H1 (cell line): Measurements from ENCODE around the gene JAG1. TPM values are rescaled to one million over a fixed set of nuclear protein-coding genes. Genes with fewer than 3 reads are reported as not detected.

ENCODE experiments used
- SIRT6 ChIP-seq: IDR thresholded peaks from one replicate; pipeline ENCODE4 v1.7.1; 2012; ENCODE audit warnings: low read length, inconsistent platforms
- polyA plus RNA-seq, 7 experiments: library from polyadenylated mRNA; depleted of rRNA in 3 of 7; stranded (reverse) in 5 of 7; unstranded in 2 of 7; fragments of >200 nt in 5 of 7; fragments of 200-250 nt in 2 of 7; gene quantifications; 1 replicate in 5 of 7; 2 replicates in 1 of 7; 4 replicates in 1 of 7; pipeline versions ENCODE4 v1.2.1 to v1.2.3, GENCODE V29; 2011 to 2013; ENCODE audit warnings: missing spikeins in 2 of 7, mixed read lengths in 2 of 7
- total RNA-seq: library from RNA; stranded (reverse); fragmentation: NEBNext Ultra II Directional; extraction: Animal tissue kit (Norgen Biotek cat#: 25700); gene quantifications from 2 replicates; pipeline ENCODE4 v1.2.1, GENCODE V29; 2021
- TF ChIP-seq, protein P1 (sequence below): fragments of 300-600 bp; sonication (generic); IDR thresholded peaks from 2 replicates; pipeline ENCODE4 v1.7.1; 2012; ENCODE audit warnings: low read length, moderate library complexity, mild to moderate bottlenecking, inconsistent platforms; ENCODE audit not compliant: insufficient replicate concordance
- TF ChIP-seq, protein P2 (sequence below): IDR thresholded peaks from 2 replicates; pipeline ENCODE4 v1.6.1; 2011; ENCODE audit warnings: low read length, improper control_type of control experiment

JAG1 gene
- total and polyA plus RNA-seq, 2 of the 8 experiments (the other 6 are each of a cell fraction or from before 2014, with no cell fraction given): 13.5 to 27.3 TPM

GRCh38 chr20:10632721-10633509, 40.9 kb downstream of the JAG1 start (continued):
- TF ChIP-seq, protein P1, sequence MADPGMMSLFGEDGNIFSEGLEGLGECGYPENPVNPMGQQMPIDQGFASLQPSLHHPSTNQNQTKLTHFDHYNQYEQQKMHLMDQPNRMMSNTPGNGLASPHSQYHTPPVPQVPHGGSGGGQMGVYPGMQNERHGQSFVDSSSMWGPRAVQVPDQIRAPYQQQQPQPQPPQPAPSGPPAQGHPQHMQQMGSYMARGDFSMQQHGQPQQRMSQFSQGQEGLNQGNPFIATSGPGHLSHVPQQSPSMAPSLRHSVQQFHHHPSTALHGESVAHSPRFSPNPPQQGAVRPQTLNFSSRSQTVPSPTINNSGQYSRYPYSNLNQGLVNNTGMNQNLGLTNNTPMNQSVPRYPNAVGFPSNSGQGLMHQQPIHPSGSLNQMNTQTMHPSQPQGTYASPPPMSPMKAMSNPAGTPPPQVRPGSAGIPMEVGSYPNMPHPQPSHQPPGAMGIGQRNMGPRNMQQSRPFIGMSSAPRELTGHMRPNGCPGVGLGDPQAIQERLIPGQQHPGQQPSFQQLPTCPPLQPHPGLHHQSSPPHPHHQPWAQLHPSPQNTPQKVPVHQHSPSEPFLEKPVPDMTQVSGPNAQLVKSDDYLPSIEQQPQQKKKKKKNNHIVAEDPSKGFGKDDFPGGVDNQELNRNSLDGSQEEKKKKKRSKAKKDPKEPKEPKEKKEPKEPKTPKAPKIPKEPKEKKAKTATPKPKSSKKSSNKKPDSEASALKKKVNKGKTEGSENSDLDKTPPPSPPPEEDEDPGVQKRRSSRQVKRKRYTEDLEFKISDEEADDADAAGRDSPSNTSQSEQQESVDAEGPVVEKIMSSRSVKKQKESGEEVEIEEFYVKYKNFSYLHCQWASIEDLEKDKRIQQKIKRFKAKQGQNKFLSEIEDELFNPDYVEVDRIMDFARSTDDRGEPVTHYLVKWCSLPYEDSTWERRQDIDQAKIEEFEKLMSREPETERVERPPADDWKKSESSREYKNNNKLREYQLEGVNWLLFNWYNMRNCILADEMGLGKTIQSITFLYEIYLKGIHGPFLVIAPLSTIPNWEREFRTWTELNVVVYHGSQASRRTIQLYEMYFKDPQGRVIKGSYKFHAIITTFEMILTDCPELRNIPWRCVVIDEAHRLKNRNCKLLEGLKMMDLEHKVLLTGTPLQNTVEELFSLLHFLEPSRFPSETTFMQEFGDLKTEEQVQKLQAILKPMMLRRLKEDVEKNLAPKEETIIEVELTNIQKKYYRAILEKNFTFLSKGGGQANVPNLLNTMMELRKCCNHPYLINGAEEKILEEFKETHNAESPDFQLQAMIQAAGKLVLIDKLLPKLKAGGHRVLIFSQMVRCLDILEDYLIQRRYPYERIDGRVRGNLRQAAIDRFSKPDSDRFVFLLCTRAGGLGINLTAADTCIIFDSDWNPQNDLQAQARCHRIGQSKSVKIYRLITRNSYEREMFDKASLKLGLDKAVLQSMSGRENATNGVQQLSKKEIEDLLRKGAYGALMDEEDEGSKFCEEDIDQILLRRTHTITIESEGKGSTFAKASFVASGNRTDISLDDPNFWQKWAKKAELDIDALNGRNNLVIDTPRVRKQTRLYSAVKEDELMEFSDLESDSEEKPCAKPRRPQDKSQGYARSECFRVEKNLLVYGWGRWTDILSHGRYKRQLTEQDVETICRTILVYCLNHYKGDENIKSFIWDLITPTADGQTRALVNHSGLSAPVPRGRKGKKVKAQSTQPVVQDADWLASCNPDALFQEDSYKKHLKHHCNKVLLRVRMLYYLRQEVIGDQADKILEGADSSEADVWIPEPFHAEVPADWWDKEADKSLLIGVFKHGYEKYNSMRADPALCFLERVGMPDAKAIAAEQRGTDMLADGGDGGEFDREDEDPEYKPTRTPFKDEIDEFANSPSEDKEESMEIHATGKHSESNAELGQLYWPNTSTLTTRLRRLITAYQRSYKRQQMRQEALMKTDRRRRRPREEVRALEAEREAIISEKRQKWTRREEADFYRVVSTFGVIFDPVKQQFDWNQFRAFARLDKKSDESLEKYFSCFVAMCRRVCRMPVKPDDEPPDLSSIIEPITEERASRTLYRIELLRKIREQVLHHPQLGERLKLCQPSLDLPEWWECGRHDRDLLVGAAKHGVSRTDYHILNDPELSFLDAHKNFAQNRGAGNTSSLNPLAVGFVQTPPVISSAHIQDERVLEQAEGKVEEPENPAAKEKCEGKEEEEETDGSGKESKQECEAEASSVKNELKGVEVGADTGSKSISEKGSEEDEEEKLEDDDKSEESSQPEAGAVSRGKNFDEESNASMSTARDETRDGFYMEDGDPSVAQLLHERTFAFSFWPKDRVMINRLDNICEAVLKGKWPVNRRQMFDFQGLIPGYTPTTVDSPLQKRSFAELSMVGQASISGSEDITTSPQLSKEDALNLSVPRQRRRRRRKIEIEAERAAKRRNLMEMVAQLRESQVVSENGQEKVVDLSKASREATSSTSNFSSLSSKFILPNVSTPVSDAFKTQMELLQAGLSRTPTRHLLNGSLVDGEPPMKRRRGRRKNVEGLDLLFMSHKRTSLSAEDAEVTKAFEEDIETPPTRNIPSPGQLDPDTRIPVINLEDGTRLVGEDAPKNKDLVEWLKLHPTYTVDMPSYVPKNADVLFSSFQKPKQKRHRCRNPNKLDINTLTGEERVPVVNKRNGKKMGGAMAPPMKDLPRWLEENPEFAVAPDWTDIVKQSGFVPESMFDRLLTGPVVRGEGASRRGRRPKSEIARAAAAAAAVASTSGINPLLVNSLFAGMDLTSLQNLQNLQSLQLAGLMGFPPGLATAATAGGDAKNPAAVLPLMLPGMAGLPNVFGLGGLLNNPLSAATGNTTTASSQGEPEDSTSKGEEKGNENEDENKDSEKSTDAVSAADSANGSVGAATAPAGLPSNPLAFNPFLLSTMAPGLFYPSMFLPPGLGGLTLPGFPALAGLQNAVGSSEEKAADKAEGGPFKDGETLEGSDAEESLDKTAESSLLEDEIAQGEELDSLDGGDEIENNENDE: no peak
- TF ChIP-seq, protein P2, sequence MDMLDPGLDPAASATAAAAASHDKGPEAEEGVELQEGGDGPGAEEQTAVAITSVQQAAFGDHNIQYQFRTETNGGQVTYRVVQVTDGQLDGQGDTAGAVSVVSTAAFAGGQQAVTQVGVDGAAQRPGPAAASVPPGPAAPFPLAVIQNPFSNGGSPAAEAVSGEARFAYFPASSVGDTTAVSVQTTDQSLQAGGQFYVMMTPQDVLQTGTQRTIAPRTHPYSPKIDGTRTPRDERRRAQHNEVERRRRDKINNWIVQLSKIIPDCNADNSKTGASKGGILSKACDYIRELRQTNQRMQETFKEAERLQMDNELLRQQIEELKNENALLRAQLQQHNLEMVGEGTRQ: no peak
- no peak for TF ChIP-seq SIRT6
